ENCODE data around the gene LRP8.

LRP8 gene

GRCh38 chr1:53244141-53244540 lies 83.7 kb downstream of the LRP8 start:
- no peak overlapping the region for H4K8ac ChIP-seq (ENCODE audit: low read depth, low read length)
- DNase-seq, result no peak
- H3K14ac ChIP-seq (ENCODE audit: low read length), result no peak overlapping the region
- no CpG with 5 or more reads among the region's 4 CpGs for WGBS (ENCODE audit: extremely low coverage, insufficient coverage, insufficient read length)
- H3K4ac ChIP-seq (ENCODE audit: low read depth, low read length), result no peak overlapping the region
- no peak overlapping the region for H2AK5ac ChIP-seq (ENCODE audit: low read length)
- no peak overlapping the region for H3K4me3 ChIP-seq (ENCODE audit: low read depth, low read length)
- H3K27me3 ChIP-seq (ENCODE audit: insufficient read depth, low read length), result no peaks in the 10 kb centered on the region
- no peak overlapping the region for H3K27ac ChIP-seq (ENCODE audit: low read depth, low read length)
- no peak overlapping the region for H2BK12ac ChIP-seq (ENCODE audit: low read length)
- H3K79me1 ChIP-seq (ENCODE audit: low read length), result no peaks in the 10 kb centered on the region
- no peak overlapping the region for H3K4me2 ChIP-seq (ENCODE audit: low read length)
- no peaks in the 10 kb centered on the region for H3K79me2 ChIP-seq (ENCODE audit: control insufficient read depth, insufficient read depth, low read length, poor library complexity)
- H2AFZ ChIP-seq (ENCODE audit: insufficient read depth, low read length, poor library complexity), result no peak overlapping the region
- H3K18ac ChIP-seq (ENCODE audit: low read length), result no peak overlapping the region
- no peaks in the 10 kb centered on the region for H3K36me3 ChIP-seq (ENCODE audit: control insufficient read depth in 1 of 2, insufficient read depth in 2 of 2, low read length in 2 of 2)
- no peak overlapping the region for H4K91ac ChIP-seq (ENCODE audit: low read depth, low read length)
- no peak overlapping the region for H4K12ac ChIP-seq (ENCODE audit: low read depth, low read length)
- no peak overlapping the region for H2BK5ac ChIP-seq (ENCODE audit: low read depth, low read length, poor library complexity)
- no peaks in the 10 kb centered on the region for H3K9me3 ChIP-seq (ENCODE audit: insufficient read depth, low read depth, low read length)
- no peak overlapping the region for H3K9ac ChIP-seq (ENCODE audit: low read length)
- no peak overlapping the region for H2BK120ac ChIP-seq (ENCODE audit: insufficient read depth, low read length, poor library complexity)
- H3K4me1 ChIP-seq (ENCODE audit: control insufficient read depth in 1 of 2, insufficient read depth in 2 of 2, low read length in 2 of 2), result peaks cover 0 to under 1% of the 10 kb centered on the region in 2 experiments
- H3K23ac ChIP-seq (ENCODE audit: low read length), result no peak overlapping the region

- peaks cover 7 to 8% of the 10 kb centered on the region in 2 experiments for H3K4me1 ChIP-seq (ENCODE audit: control insufficient read depth in 1 of 2, insufficient read depth in 2 of 2, low read length in 2 of 2)
- no peak overlapping the region for H3K4me2 ChIP-seq (ENCODE audit: low read length)
- H3K9ac ChIP-seq (ENCODE audit: low read length), result no peak overlapping the region
- H3K23ac ChIP-seq (ENCODE audit: low read length), result no peak overlapping the region
- H4K91ac ChIP-seq (ENCODE audit: low read depth, low read length), result no peak overlapping the region
- WGBS (ENCODE audit: extremely low coverage, insufficient coverage, insufficient read length), result no CpG with 5 or more reads among the region's 4 CpGs
- H3K14ac ChIP-seq (ENCODE audit: low read length), result no peak overlapping the region
- H3K4ac ChIP-seq (ENCODE audit: low read depth, low read length), result no peak overlapping the region
- no peak overlapping the region for H4K12ac ChIP-seq (ENCODE audit: low read depth, low read length)
- H3K27me3 ChIP-seq (ENCODE audit: insufficient read depth, low read length), result no peaks in the 10 kb centered on the region
- H2BK12ac ChIP-seq (ENCODE audit: low read length), result no peak overlapping the region
- no peak for DNase-seq
- H3K4me3 ChIP-seq (ENCODE audit: low read depth, low read length), result no peak overlapping the region
- H3K27ac ChIP-seq (ENCODE audit: low read depth, low read length), result no peak overlapping the region
- no peak overlapping the region for H2BK5ac ChIP-seq (ENCODE audit: low read depth, low read length, poor library complexity)
- no peak overlapping the region for H2BK120ac ChIP-seq (ENCODE audit: insufficient read depth, low read length, poor library complexity)
- H4K8ac ChIP-seq (ENCODE audit: low read depth, low read length), result no peak overlapping the region
- no peak overlapping the region for H3K18ac ChIP-seq (ENCODE audit: low read length)
- H2AK5ac ChIP-seq (ENCODE audit: low read length), result no peak overlapping the region
- no peaks in the 10 kb centered on the region for H3K36me3 ChIP-seq (ENCODE audit: control insufficient read depth in 1 of 2, insufficient read depth in 2 of 2, low read length in 2 of 2)
- H3K79me2 ChIP-seq (ENCODE audit: control insufficient read depth, insufficient read depth, low read length, poor library complexity), result peaks cover 9% of the 10 kb centered on the region
- peaks cover 6% of the 10 kb centered on the region for H3K79me1 ChIP-seq (ENCODE audit: low read length)
- H3K9me3 ChIP-seq (ENCODE audit: insufficient read depth, low read depth, low read length), result no peaks in the 10 kb centered on the region
- H2AFZ ChIP-seq (ENCODE audit: insufficient read depth, low read length, poor library complexity), result no peak overlapping the region
Measured at GRCh38 chr1:53242381-53242780, 85.5 kb downstream of the LRP8 start.

- Histone ChIP-seq H3K4me3 (ENCODE audit: low read depth, low read length) (no peak overlapping the region), H3K23ac (ENCODE audit: low read length) (no peak overlapping the region), H2AFZ (ENCODE audit: insufficient read depth, low read length, poor library complexity) (no peak overlapping the region), H4K8ac (ENCODE audit: low read depth, low read length) (no peak overlapping the region), H3K9me3 (ENCODE audit: insufficient read depth, low read depth, low read length) (no peaks in the 10 kb centered on the region), H3K9ac (ENCODE audit: low read length) (no peak overlapping the region), H3K79me1 (ENCODE audit: low read length) (peaks cover 6% of the 10 kb centered on the region), H2AK5ac (ENCODE audit: low read length) (no peak overlapping the region), H3K14ac (ENCODE audit: low read length) (no peak overlapping the region), H3K4me2 (ENCODE audit: low read length) (no peak overlapping the region), H4K91ac (ENCODE audit: low read depth, low read length) (no peak overlapping the region), H4K12ac (ENCODE audit: low read depth, low read length) (no peak overlapping the region), H3K27me3 (ENCODE audit: insufficient read depth, low read length) (no peaks in the 10 kb centered on the region), H3K79me2 (ENCODE audit: control insufficient read depth, insufficient read depth, low read length, poor library complexity) (peaks cover 9% of the 10 kb centered on the region), H2BK5ac (ENCODE audit: low read depth, low read length, poor library complexity) (no peak overlapping the region), H3K36me3 (ENCODE audit: control insufficient read depth in 1 of 2, insufficient read depth in 2 of 2, low read length in 2 of 2) (no peaks in the 10 kb centered on the region), H3K4ac (ENCODE audit: low read depth, low read length) (no peak overlapping the region), H3K4me1 (ENCODE audit: control insufficient read depth in 1 of 2, insufficient read depth in 2 of 2, low read length in 2 of 2) (peaks cover 7 to 8% of the 10 kb centered on the region in 2 experiments), H3K27ac (ENCODE audit: low read depth, low read length) (no peak overlapping the region), H2BK12ac (ENCODE audit: low read length) (no peak overlapping the region), H3K18ac (ENCODE audit: low read length) (no peak overlapping the region), H2BK120ac (ENCODE audit: insufficient read depth, low read length, poor library complexity) (no peak overlapping the region)
- no CpG with 5 or more reads among the region's 2 CpGs for WGBS (ENCODE audit: extremely low coverage, insufficient coverage, insufficient read length)
- no peak for DNase-seq
Measured at GRCh38 chr1:53241828-53242227, 86.0 kb downstream of the LRP8 start.

- peak within 1 kb of the TSS; percentile 46 for H3K27ac ChIP-seq (ENCODE audit: low read depth, low read length)
- H3K23ac ChIP-seq (ENCODE audit: low read length), result no peak within 1 kb of the TSS
- H3K79me2 ChIP-seq (ENCODE audit: control insufficient read depth, insufficient read depth, low read length, poor library complexity), result peaks cover 9% of the 10 kb centered on the region
- H3K14ac ChIP-seq (ENCODE audit: low read length), result peak within 1 kb of the TSS; percentile 65
- peak within 1 kb of the TSS; percentile 87 for H2AFZ ChIP-seq (ENCODE audit: insufficient read depth, low read length, poor library complexity)
- peak within 1 kb of the TSS; percentile 74 for H2BK120ac ChIP-seq (ENCODE audit: insufficient read depth, low read length, poor library complexity)
- peak within 1 kb of the TSS; percentile 95 for H3K9ac ChIP-seq (ENCODE audit: low read length)
- peak within 1 kb of the TSS; percentile 78 for H3K18ac ChIP-seq (ENCODE audit: low read length)
- H4K91ac ChIP-seq (ENCODE audit: low read depth, low read length), result peak within 1 kb of the TSS; percentile 78
- peaks cover 8% of the 10 kb centered on the region in 2 experiments for H3K36me3 ChIP-seq (ENCODE audit: control insufficient read depth in 1 of 2, insufficient read depth in 2 of 2, low read length in 2 of 2)
- peak within 1 kb of the TSS; percentile 96 for H2AK5ac ChIP-seq (ENCODE audit: low read length)
- peaks cover 6% of the 10 kb centered on the region for H3K79me1 ChIP-seq (ENCODE audit: low read length)
- peak within 1 kb of the TSS; percentile 52 for H2BK5ac ChIP-seq (ENCODE audit: low read depth, low read length, poor library complexity)
- H4K12ac ChIP-seq (ENCODE audit: low read depth, low read length), result peak within 1 kb of the TSS; percentile 90
- H3K4ac ChIP-seq (ENCODE audit: low read depth, low read length), result peak within 1 kb of the TSS; percentile 100
- peak within 1 kb of the TSS; percentile 93 for H3K4me3 ChIP-seq (ENCODE audit: low read depth, low read length)
- peaks cover 7 to 8% of the 10 kb centered on the region in 2 experiments for H3K4me1 ChIP-seq (ENCODE audit: control insufficient read depth in 1 of 2, insufficient read depth in 2 of 2, low read length in 2 of 2)
- WGBS (ENCODE audit: extremely low coverage, insufficient coverage, insufficient read length), result no CpG with 5 or more reads among the region's 64 CpGs
- no peaks in the 10 kb centered on the region for H3K9me3 ChIP-seq (ENCODE audit: insufficient read depth, low read depth, low read length)
- no peaks in the 10 kb centered on the region for H3K27me3 ChIP-seq (ENCODE audit: insufficient read depth, low read length)
- DNase-seq, result peak; percentile 96 to 98
- peak within 1 kb of the TSS; percentile 61 for H3K4me2 ChIP-seq (ENCODE audit: low read length)
- peak within 1 kb of the TSS; percentile 93 for H4K8ac ChIP-seq (ENCODE audit: low read depth, low read length)
- no peak within 1 kb of the TSS for H2BK12ac ChIP-seq (ENCODE audit: low read length)
Measured at GRCh38 chr1:53238197-53239155, 89.4 kb downstream of the LRP8 start, which contains the start of gene MAGOH. TSS of gene MAGOH (minus strand) at chr1:53238518. CDS start at chr1:53238448, 70 bp downstream.
